Measurements from ENCODE around the gene OR5K2. TPM values are rescaled to one million over a fixed set of nuclear protein-coding genes. Genes with fewer than 3 reads are reported as not detected.

OR5K2 gene
- total and polyA plus RNA-seq, 2 of the 4 experiments (the other 2 are of a cell fraction) = not detected

DNA sequence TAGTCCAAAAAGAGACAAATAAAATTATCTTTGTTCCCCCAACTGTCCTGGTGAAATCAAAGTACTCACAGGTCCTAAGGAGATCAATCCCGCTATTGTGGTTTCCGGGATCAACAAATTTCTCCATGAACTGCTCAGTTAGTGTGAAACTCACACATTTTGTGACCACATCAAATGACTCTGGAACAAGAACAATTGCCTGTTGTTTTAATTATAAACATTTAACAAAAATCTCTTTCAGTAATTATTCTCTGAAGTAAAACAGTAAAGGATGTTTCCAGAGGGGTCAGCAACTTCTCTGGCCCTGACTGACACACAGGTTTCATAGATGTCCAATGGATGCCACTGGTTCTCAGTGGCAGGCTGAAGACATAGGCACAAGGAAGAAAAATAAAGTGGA is 21.3 kb downstream of the OR5K2 start:
- no peaks in the 10 kb centered on the region for H3K27me3 ChIP-seq (ENCODE audit: control insufficient read depth, insufficient read depth, low read length)
- no peak for TF ChIP-seq POLR2A (IDR thresholded peaks at IDR 0.05; ENCODE audit: low read depth, low read length)
- no peak for TF ChIP-seq SMC3 (IDR thresholded peaks at IDR 0.05; ENCODE audit: low read depth, low read length)
- no peak for TF ChIP-seq MXI1 (IDR thresholded peaks at IDR 0.05; ENCODE audit: borderline replicate concordance, low read depth, low read length)
- no peak for TF ChIP-seq RCOR1 (IDR thresholded peaks at IDR 0.05; ENCODE audit: insufficient replicate concordance, low read length)
- no peak for TF ChIP-seq USF2 (IDR thresholded peaks at IDR 0.05; ENCODE audit: low read depth, low read length)
- TF ChIP-seq CTCF (conservative IDR thresholded peaks at IDR 0.05; ENCODE audit: low read depth, low read length) = no peak
- TF ChIP-seq MAZ (IDR thresholded peaks at IDR 0.05; ENCODE audit: borderline replicate concordance, low read depth, low read length) = no peak
- TF ChIP-seq CHD1 (IDR thresholded peaks at IDR 0.05; ENCODE audit: low read depth, low read length) = no peak
- TF ChIP-seq ELK1 (IDR thresholded peaks at IDR 0.05; ENCODE audit: borderline replicate concordance, low read depth, low read length) = no peak
- H3K27ac ChIP-seq (ENCODE audit: insufficient read depth, low read length) = no peak overlapping the region
- H4K20me1 ChIP-seq (ENCODE audit: insufficient read depth, low read length) = peaks cover 5% of the 10 kb centered on the region; the same call in 1 of the 2 replicates
- H3K14ac ChIP-seq (replicated peaks; ENCODE audit: low read depth, low read length) = no peak overlapping the region
- dilution Hi-C loops (cut with HindIII; ENCODE audit: low sequenced_read_pairs, unreplicated experiment) (no loop called here), intact Hi-C loops (cut with micrococcal nuclease) (no loop called here), in situ Hi-C loops (cut with MboI; ENCODE audit: low sequenced_read_pairs) (no loop called here)
- no peak overlapping the region for H4K91ac ChIP-seq (ENCODE audit: insufficient read depth, low read depth, low read length)
- CTCF ChIA-PET = no interaction called here
- peaks cover 9% of the 10 kb centered on the region for H3K36me3 ChIP-seq (ENCODE audit: control insufficient read depth, insufficient read depth, low read length)
- H3K56ac ChIP-seq (ENCODE audit: extremely low read depth, insufficient read depth, low read length) = no peak overlapping the region
- BruUV-seq (replicated peaks) = no TSS peak
- no peak overlapping the region for H2AK5ac ChIP-seq (ENCODE audit: low read depth, low read length)
- H4K8ac ChIP-seq (ENCODE audit: low read depth in 2 of 2, low read length in 2 of 2) = no peak overlapping the region
- peaks cover 24 to 25% of the 10 kb centered on the region in 2 experiments for H3K79me1 ChIP-seq (ENCODE audit: low read depth in 1 of 2, low read length in 2 of 2)
- peaks cover 2% of the 10 kb centered on the region; the same call in 1 of the 2 replicates for H3K4me1 ChIP-seq (ENCODE audit: control insufficient read depth, insufficient read depth, low read length)
- no peak overlapping the region for H2BK20ac ChIP-seq (ENCODE audit: low read depth, low read length)
- no peak overlapping the region for H3K4ac ChIP-seq (ENCODE audit: low read depth, low read length)
- H3K9me1 ChIP-seq (ENCODE audit: insufficient read depth, low read length) = no peaks in the 10 kb centered on the region
- H3K9ac ChIP-seq (ENCODE audit: low read depth, low read length) = no peak overlapping the region
- DNase-seq = no peak
- no peak overlapping the region for H2AK9ac ChIP-seq (replicated peaks; ENCODE audit: low read depth, low read length, poor library complexity)
- no peak overlapping the region for H3K4me2 ChIP-seq (ENCODE audit: low read depth, low read length)
- H3K9me3 ChIP-seq (ENCODE audit: control insufficient read depth, insufficient read depth, low read length) = no peaks in the 10 kb centered on the region
- no peak overlapping the region for H3K18ac ChIP-seq (ENCODE audit: low read depth, low read length)
- ATAC-seq (ENCODE audit: low read depth) = no peak
- no peak overlapping the region for H2BK5ac ChIP-seq (ENCODE audit: low read depth, low read length, poor library complexity, severe bottlenecking)
- no peak overlapping the region for H4K5ac ChIP-seq (ENCODE audit: low read depth, low read length)
- H3K4me3 ChIP-seq (ENCODE audit: insufficient read depth, low read depth, low read length) = no peak overlapping the region
- H2AFZ ChIP-seq (replicated peaks; ENCODE audit: low read length, poor library complexity) = no peak overlapping the region
- H3K23ac ChIP-seq (ENCODE audit: low read depth, low read length) = no peak overlapping the region
- no peak overlapping the region for H2BK120ac ChIP-seq (ENCODE audit: low read depth, low read length)
- H2BK15ac ChIP-seq (ENCODE audit: low read depth, low read length) = no peak overlapping the region
- POLR2A ChIA-PET (ENCODE audit: unreplicated experiment) = no interaction called here
- WGBS, 2 experiments (ENCODE audit: extremely low coverage in 2 of 2, insufficient read length in 1 of 2) = 100% methylated on average over 1 of the region's 2 CpGs; no CpG with 5 or more reads in 1 of the 2 experiments
